Superior temporal gyrus (tissue), 1 donor: ENCODE results near the gene RBM17.
"Not testable (repeated sequence)": the region's sequence is repeated elsewhere in the genome, so short reads cannot be mapped to it uniquely, and the experiment has no call there.

Source experiments
- DNase-seq: peaks from one replicate; pipeline ENCODE4 v3.0.0-alpha.2; 2016; ENCODE audit errors: extremely low spot score

RBM17 gene

DNA sequence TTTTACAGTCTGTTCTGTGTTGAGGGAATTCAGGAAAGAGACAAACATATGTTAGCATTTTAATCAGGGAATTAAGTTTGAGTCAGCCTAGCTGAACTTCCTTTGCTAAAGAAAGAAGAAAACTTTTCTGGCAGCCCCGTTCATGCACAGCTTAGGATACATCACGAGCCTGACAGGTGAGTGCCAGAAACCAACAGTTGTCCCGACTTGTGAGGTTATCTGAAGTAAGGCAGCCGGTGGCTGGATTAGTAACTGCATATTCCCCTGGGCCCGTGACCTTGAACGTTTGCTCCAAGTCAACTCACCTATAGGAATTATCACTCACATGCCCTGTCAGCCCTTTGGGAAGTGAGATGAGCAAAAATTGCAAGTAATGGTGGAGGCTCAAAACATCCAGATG, 24.1 kb downstream of the RBM17 start:
- DNase-seq, result no peak

DNA sequence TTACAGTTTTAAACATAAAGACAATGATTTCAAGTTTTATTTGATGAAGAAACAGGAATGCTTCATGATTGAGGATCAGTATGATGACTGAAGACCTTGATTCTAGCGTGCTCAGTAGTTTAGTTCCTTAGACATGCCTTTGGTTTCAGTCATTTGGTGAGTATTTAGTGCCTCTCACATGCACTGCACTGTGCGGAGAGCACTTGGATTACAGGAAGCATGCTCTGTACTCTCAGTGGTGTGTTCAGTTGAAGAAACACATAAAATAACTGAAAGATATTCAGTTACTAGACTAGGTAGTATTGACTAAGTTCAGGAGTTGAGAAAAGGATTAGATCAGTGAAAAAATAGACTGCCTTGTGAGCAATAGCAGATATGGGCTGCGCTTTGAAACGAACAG, 25.5 kb downstream of the RBM17 start:
- no peak for DNase-seq

DNA sequence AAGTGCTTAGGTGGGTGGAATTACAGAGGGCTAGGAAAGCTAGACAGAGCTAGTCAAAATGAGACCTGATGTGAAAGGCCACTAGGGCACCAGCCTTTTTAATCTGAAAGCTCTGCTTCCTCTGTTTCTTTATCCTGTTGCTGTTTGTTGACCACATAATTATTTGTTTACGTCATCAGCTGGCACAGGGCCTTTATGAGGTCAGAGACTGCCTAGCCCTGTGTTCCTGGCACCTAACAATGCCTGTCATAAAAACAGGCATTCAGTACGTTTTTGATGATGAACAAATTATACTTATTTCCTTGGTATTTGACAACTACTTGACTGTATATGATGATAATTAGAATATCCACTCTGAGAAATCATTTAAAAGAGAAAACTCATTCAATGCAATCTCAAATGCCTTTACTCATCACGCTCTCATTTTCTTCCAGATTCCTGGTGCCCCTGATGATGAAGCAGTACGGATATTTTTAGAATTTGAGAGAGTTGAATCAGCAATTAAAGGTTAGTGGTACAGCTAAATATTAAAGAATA, 26.0 kb downstream of the RBM17 start:
- peak; percentile 86 for DNase-seq

DNA sequence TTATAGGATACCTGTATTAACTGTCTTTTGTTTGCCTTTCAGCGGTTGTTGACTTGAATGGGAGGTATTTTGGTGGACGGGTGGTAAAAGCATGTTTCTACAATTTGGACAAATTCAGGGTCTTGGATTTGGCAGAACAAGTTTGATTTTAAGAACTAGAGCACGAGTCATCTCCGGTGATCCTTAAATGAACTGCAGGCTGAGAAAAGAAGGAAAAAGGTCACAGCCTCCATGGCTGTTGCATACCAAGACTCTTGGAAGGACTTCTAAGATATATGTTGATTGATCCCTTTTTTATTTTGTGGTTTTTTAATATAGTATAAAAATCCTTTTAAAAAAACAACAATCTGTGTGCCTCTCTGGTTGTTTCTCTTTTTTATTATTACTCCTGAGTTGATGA, 26.6 kb downstream of the RBM17 start:
- no peak for DNase-seq

DNA sequence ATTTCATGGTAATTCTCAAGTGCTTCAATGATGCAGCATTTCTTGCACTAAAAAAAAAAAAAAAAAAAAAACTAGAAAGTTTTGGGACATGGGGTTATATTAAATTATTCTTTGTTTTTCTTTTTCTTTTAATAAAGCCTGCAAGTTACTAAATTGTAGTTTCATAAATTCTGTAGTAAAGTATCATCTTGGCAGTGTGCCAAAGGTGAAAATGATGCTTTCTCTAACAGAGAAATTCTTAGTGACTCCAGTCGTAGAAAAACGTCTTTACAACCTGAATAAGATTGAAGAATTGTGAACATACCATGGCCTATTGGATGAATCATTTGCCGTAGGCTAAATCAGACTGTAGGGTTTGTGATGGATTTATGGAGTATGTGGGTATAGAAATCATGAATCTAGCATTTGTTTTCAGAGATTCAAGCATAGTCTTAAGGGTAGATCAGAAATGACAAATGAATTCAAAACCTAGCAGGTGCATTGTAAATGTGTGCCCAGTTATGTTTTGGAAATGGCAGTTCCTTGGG, 27.1 kb downstream of the RBM17 start:
- no peak for DNase-seq

DNA sequence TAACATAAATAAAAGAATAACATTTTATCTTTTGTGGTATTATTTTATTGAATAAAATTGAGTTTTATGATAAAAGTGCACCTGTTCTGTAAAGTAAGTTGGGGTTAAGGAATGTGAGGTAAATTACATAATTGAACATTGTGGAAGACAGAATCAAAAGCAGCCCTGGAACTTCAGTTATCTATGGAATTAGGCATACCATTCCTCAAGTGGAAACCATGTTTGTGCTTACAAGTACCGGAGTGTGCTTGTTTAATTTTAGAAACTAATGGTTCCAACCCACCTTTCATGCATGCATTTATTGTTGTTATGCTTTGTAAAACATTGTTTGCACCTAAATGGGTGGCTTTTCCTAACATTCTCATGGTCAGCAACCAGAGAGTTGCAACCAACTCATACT, 28.0 kb downstream of the RBM17 start:
- DNase-seq, result no peak

DNA sequence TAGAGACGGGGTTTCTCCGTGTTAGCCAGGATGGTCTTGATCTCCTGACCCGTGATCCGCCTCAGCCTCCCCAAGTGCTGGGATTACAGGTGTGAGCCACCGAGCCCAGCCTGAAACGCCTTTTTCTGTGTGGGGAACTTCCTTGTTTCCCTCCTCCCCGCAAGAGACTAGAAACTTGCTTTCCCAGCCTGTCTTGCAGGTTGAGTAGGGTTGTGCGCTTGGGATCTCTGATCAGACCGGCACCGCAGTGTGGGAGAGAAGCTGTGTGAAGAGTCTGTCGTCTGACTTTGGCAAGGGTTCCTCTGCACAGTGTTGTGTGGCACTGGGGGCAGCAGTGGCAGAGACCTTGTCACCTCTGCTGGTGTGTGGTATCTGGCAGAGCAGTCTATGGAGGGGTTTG, 28.9 kb downstream of the RBM17 start:
- no peak for DNase-seq

DNA sequence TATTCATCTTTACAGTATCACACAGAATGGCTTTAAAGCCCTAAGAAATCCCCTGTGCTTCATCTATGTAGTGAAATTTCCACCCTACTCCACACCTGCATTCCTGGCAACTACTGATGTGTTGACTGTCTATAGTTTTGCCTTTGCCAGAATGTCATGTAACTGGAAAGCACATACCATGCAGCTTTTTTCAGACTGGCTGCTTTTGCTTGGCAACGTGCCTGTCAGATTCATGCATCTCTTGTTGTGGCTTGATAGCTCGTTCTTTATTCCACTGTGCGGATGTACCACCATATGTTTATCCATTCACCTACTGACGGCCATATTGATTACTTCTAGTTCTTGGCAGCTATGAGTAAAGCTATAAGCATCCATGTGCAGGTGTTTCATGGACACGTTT, 30.6 kb downstream of the RBM17 start:
- no peak for DNase-seq

DNA sequence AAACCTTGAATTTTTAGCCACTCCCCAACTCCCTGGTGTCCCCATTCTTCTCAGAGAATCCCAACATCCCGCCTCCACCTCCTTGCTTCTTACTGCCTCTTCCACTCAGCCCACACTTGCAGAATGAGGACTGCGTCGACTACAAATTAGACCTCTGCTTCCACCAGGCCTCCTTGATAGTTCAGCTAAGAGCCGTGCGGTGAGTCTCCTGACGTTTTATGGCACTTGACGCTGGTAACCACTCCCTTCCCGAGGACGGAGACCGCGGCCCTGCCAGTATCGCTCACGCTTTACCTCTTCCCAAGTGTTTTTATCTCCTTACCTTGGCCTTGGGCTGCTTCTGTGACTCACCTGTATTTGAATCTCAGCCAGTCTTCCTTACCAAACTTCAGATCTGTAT, 31.1 kb downstream of the RBM17 start:
- DNase-seq, result no peak

DNA sequence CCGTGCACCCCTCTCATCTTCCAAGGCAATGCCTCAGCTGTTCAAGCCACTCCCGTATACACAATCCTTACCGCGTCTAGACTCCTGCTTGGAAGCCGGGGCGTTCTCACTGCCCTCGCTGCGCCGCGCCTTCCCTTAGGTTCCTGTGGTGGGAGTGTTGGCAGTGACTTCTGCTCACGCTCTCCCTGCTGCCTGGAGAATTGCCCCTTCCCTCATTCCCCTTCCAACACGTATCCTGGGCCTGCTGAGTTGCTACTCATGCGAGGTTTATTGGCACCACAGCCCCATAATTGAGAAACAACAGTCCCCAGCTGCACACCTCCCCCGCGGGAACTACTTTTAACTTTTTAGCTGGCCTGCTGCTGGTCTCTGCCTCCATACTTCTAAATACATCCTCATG, 31.9 kb downstream of the RBM17 start:
- peak; percentile 58 for DNase-seq

DNA sequence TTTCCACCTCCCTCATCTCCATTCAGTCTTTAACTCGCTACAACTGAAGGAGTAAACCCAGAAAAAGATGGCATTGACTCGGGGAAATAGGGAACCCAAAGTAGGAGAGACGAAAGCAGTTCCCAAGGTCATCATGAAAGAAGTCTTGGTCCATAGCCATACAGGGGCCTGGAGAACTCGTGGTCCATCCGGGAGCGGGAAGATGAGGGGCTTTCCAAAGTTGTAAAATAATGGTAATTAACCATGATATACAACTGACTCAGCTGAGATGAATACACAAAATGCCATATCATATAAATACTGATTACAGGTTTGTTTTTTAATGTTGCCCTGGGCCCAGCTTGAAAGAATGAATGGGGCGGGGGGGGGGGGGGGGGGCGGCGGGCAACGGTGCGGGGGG, 32.3 kb downstream of the RBM17 start:
- no peak for DNase-seq

DNA sequence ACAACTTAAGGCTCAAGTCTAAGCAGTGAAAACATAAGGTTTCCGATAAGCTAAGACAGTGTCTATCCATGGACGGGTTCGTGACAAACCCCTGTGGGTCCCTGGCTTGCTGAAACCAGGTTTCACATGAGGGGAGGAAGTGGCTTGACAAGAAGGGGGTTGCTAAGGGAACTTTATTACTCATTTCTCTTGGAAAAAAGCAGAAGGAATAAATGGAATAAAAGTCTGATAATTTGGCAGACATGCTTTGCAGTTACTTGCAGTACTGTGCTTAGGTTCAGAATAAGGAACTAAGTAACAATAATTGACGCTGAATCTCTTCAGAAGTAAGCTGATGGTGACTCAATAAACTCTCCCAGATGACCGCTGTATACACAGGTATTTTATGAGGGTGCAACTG, 34.7 kb downstream of the RBM17 start:
- DNase-seq, result no peak

DNA sequence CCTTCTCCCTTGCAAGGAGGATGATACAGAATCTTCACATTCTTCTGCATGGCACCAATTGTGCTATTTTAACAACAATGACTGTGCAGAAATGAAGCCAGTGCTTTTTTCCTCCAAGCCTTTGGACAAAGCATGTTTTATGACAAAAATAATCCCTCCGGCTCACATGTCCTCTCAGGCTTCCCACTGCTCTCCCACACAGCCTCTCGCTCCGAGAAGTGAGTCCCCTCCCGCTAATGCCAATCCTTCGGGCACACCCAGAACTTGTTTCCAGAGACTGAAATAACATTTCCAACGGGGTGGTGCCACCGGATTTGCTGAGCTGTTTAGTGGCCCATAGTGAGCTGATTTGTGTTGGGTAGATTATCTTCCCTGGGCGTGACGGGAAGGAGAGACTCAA, 35.8 kb downstream of the RBM17 start:
- DNase-seq, result peak; percentile 86

DNA sequence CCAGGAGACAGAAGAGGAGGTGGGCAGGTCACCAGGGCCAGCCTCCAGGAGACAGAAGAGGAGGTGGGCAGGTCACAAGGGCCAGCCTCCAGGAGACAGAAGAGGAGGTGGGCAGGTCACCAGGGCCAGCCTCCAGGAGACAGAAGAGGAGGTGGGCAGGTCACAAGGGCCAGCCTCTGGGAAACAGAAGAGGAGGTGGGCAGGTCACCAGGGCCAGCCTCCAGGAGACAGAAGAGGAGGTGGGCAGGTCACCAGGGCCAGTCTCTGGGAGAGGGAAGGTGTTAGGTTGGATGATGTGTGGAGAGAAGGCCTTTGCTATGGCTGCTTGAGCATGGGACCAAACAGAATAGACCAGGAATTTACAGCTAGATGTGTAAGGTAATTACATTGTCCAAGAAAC, 38.6 kb downstream of the RBM17 start:
- DNase-seq, result not testable (repeated sequence)

DNA sequence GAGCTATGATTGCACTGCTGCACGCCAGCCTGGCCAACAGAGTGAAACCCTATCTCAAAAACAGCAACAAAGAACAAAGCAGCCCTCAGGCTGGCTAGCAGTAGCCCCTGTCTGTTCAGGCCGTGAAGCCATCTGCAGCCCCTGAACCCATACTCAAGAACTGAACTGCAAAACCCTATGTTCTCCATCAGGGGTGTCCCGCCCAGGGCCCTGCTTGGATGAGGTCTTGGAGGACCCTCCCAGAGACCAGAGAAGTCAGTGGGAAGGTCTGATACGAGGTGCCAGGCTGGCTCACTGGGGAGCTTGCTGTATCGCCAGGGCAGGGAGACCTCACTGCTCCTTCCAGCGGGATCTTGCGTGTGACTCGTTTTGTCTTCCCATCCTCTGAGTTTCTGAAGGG, 39.3 kb downstream of the RBM17 start:
- peak; percentile 7 for DNase-seq

DNA sequence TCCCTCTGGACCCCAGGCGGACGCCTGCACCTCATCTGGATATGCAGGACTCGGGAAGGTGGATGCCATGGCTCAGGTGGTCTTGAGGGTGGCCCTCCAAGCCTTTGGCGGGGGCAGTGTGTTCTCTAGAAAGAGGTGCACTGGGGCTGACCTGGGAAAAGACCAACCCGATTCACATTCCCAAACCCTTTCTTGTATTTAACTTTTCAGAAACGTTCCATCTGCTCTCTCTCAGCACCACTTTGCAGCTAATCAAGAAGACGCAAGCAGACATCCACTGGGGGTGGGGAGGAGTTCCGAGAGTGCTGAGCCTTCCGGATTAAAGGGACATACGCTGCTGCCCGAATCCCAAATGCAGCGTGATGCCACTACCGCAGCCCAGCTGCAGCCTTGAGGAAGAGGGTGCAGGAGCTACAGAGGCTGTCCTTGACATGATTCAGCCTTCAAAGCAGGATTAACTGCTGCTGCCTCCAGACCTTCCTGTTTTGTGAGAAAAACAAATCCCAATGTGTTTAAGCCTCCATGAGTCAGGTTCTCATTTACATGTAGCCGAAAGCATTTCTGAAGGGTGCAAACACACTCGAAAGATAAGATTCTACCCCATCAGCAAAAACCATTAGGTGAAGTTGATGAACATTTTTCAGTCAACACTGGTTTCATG, 39.9 kb downstream of the RBM17 start:
- DNase-seq, result peak; percentile 59

DNA sequence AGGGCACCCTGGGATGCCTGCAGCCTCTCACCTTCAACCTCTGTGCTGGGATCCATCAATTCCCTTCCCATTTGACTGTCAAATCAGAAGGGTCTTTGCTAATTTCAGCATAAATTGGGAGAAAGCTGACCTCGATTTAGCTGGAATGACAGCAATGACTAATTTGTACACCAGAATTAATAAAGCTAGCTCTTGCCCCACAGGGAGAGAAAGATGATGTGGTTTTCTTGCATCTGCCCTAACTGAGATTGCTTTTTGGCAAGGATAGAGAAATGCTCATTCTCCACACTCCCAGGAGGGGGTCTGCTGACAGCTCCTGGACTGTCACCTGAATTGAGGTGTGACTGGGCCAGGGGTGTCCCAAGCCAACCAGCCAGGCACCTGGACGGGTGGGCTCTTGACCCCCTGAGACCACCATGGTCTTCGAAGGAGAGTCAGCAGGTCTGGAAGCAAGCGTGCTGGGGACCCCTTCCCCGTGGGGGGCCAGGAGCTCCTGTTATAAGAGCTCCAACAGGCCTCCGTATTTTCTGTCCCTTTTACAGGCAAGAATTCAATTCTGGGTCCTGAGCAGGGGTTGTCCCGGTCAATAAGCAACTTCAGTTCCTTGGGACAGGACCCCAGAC, 42.1 kb downstream of the RBM17 start:
- DNase-seq, result no peak

DNA sequence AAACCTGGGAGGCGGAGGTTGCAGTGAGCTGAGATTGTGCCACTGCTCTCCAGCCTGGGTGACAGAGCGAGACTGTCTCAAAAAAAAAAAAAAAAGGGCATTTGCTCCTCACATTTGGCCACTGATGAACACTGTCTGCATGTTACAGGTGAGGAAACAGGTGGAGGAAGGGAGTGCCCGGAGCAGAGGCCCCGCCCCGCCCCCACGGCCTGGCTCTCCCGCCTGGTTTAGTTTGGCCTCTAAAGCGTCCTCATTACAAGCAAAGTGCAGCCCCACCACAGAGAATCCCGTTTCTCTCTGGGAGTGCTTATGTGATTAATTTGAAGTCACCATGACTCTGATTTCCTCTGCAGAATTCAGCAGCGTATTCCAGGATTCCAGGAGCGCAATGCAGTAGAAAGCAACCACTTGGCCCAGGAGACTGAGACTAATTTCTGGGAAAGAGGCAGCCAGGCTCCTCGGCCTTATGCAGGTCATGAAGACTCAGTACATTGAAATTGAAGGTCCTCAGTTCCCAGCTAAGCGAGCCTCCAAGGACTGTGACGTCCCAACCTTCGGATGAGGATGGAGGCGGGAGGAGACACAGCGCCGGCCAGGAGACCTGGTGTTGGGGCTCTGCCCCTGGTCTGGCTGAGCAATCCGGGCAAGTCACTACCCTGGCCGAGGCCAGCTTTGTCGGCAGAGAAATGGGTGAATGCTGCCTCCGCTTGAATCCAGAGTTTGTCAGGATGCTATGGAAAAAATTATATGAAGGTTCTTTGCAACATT, 44.7 kb downstream of the RBM17 start:
- DNase-seq, result no peak

DNA sequence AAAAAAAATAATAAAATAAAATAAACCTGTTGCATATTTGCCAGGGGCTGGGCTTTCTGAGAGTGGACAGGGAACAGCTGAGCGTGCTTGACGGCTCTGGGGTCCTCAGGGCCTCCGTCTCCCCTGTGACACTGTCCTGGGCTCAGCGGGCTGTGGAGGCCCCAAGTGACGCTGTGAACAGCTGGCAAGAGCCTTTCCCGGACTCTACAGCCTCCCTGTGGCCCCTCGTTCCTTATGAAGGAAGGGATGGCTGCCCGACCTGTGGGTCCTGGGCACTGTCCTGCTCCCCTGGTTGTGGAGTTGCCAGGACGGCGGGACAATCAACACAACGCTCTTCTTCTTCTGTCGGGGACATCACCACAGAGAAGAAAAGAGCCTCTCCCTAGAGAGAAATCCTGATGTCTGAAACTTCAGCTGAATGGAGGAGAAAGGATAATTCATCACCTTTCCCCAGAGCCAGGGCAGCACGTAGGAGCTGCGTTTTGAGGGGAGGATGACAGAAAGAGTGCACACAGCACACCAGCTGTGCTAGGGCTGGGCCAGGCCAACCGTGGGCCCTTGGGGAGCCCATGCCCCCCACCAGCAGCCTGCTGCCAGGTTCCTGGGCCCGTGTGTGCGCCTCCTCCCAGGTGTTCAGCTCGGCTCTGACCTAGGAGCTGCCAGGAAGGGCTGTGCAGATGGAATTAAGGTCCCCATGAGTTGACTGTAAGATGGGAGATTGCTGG, 45.4 kb downstream of the RBM17 start:
- no peak for DNase-seq

DNA sequence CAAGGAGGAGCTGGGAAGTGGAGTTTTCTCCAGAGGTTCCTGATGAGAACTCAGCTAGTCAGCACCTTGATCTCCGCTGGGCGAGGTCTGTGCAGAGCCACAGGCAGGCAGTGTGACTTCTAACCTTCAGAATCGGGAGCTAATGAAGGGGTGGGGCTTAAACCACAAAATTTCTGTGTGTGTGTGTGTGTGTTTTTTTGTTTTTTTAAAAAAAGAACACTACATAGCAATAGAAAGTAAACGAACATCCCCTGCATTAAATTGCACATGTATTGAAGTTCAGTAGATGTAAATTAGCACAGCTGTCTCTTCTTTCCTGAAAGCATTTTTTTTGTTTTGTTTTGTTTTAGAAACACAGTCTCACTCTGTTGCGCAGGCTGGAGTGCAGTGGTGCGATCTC, 46.2 kb downstream of the RBM17 start:
- no peak for DNase-seq

DNA sequence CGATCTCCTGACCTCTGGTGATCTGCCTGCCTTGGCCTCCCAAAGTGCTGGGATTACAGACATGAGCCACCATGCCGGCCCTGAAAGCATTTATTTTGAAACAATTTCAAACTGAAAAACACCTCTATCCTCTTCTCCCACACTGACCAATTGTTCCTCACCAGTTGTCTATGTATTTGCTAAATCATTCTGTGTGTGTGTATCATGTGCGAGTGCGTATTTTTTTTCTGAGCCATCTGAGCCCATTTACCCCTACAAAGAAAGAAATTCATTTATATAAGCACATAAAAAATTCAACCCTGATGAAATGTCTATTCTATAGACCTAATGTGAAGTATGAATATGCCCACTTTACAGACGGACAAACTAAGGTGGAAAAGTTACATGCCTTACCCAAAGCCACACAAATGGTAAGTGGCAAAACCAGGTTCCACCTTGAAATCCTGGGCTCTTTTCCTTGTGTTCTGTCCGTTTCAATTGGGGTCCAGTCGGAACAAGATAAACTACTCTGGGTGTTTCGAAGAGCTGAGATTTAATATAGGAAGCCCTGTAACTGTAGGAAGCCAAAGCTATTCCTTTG, 46.8 kb downstream of the RBM17 start:
- no peak for DNase-seq
